ENCODE measurements around the gene SPRED2.

The SPRED2 gene

GRCh38 chr2:65438137-65438899 lies 5.9 kb upstream of the SPRED2 start:
- no peak for DNase-seq

- no peak for DNase-seq
Observed at GRCh38 chr2:65437392-65438135, 5.2 kb upstream of the SPRED2 start.

- no peak for DNase-seq
Observed at GRCh38 chr2:65436824-65437221, 4.4 kb upstream of the SPRED2 start.

- DNase-seq = peak; percentile 73
Observed at GRCh38 chr2:65436169-65436823, 3.9 kb upstream of the SPRED2 start.

GRCh38 chr2:65435625-65436168 lies 3.3 kb upstream of the SPRED2 start:
- peak; percentile 79 for DNase-seq

GRCh38 chr2:65434592-65435241 lies 2.3 kb upstream of the SPRED2 start:
- DNase-seq = no peak

- DNase-seq = peak; percentile 50
Observed at GRCh38 chr2:65431421-65432226, 775 bp downstream of the SPRED2 start.

GRCh38 chr2:65430603-65431420 lies 1.6 kb downstream of the SPRED2 start:
- peak; percentile 82 for DNase-seq

- DNase-seq = no peak
Observed at GRCh38 chr2:65429786-65430602, 2.4 kb downstream of the SPRED2 start.

- no peak for DNase-seq
Observed at GRCh38 chr2:65427532-65427931, 4.9 kb downstream of the SPRED2 start.

GRCh38 chr2:65425276-65425675 lies 7.1 kb downstream of the SPRED2 start:
- no peak for DNase-seq

- DNase-seq = no peak
Observed at GRCh38 chr2:65424391-65424790, 8.0 kb downstream of the SPRED2 start.

- DNase-seq = no peak
Observed at GRCh38 chr2:65421432-65421748, 11.0 kb downstream of the SPRED2 start.

GRCh38 chr2:65420712-65421431 lies 11.5 kb downstream of the SPRED2 start:
- DNase-seq = no peak

GRCh38 chr2:65417509-65418085 lies 14.8 kb downstream of the SPRED2 start:
- DNase-seq = no peak

GRCh38 chr2:65416945-65417344 lies 15.5 kb downstream of the SPRED2 start:
- no peak for DNase-seq

GRCh38 chr2:65416321-65416720 lies 16.1 kb downstream of the SPRED2 start:
- DNase-seq = no peak

- no peak for DNase-seq
Observed at GRCh38 chr2:65415091-65415490, 17.3 kb downstream of the SPRED2 start.

GRCh38 chr2:65413610-65414009 lies 18.8 kb downstream of the SPRED2 start:
- no peak for DNase-seq
